HG03575 (cell line): ENCODE results near the gene PRKAA2.
"Not testable (repeated sequence)": the region's sequence is repeated elsewhere in the genome, so short reads cannot be mapped to it uniquely, and the experiment has no call there.

Experiments used
- ATAC-seq: cut with Tn5 transposase; IDR thresholded peaks from one replicate; pipeline ENCODE4 v1.9.1; 2021; ENCODE audit not compliant: unreplicated experiment, insufficient number of reproducible peaks, low FRiP score; ENCODE audit errors: extremely low read depth

The PRKAA2 gene

GRCh38 chr1:56644919-56645676 lies at the start of gene PRKAA2:
Gene PRKAA2, plus strand, starts transcription at chr1:56645314. Its CDS starts 74 bp downstream, at chr1:56645388.
- ATAC-seq = no peak

GRCh38 chr1:56595397-56596191 lies 49.5 kb upstream of the PRKAA2 start:
- not testable (repeated sequence) for ATAC-seq

- ATAC-seq = not testable (repeated sequence)
Measured at GRCh38 chr1:56610097-56610496, 35.0 kb upstream of the PRKAA2 start.

- not testable (repeated sequence) for ATAC-seq
Measured at GRCh38 chr1:56610770-56611169, 34.3 kb upstream of the PRKAA2 start.

- ATAC-seq = no peak
Measured at GRCh38 chr1:56617141-56617540, 28.0 kb upstream of the PRKAA2 start.

GRCh38 chr1:56625819-56626440 lies 19.2 kb upstream of the PRKAA2 start:
- ATAC-seq = no peak

GRCh38 chr1:56626546-56626945 lies 18.6 kb upstream of the PRKAA2 start:
- ATAC-seq = no peak

GRCh38 chr1:56627019-56627635 lies 18.0 kb upstream of the PRKAA2 start:
- ATAC-seq = no peak

GRCh38 chr1:56627636-56628039 lies 17.5 kb upstream of the PRKAA2 start:
- no peak for ATAC-seq

- no peak for ATAC-seq
Measured at GRCh38 chr1:56630786-56631185, 14.3 kb upstream of the PRKAA2 start.

GRCh38 chr1:56631901-56632300 lies 13.2 kb upstream of the PRKAA2 start:
- no peak for ATAC-seq

- ATAC-seq = no peak
Measured at GRCh38 chr1:56634981-56635380, 10.1 kb upstream of the PRKAA2 start.

- no peak for ATAC-seq
Measured at GRCh38 chr1:56638248-56638647, 6.9 kb upstream of the PRKAA2 start.

GRCh38 chr1:56639211-56639610 lies 5.9 kb upstream of the PRKAA2 start:
- no peak for ATAC-seq

- no peak for ATAC-seq
Measured at GRCh38 chr1:56643661-56644060, 1.5 kb upstream of the PRKAA2 start.

- no peak for ATAC-seq
Measured at GRCh38 chr1:56644064-56644918, 823 bp upstream of the PRKAA2 start.

- ATAC-seq = no peak
Measured at GRCh38 chr1:56645677-56646305, 677 bp downstream of the PRKAA2 start.

- no peak for ATAC-seq
Measured at GRCh38 chr1:56646611-56647010, 1.5 kb downstream of the PRKAA2 start.
